ENCODE results near the gene C2CD4C.
"Not testable (repeated sequence)": the region's sequence is repeated elsewhere in the genome, so short reads cannot be mapped to it uniquely, and the experiment has no call there.

C2CD4C gene

DNA sequence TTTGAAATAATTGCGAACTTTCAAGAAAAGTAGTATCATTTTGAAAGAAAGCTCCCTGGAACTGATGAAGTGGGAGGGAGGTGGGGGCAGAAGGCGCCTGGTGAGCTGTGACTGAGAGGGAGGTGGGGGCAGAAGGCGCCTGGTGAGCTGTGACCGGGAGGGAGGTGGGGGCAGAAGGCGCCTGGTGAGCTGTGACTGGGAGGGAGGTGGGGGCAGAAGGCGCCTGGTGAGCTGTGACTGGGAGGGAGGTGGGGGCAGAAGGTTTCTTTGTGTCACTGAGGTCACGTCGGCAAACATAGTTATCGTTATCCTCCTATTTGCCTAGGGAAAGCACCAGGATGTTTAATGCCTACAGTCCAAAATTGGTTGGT is 24.2 kb downstream of the C2CD4C start:
- in situ Hi-C loops (cut with MboI; ENCODE audit: low sequenced_read_pairs), result no loop called here

DNA sequence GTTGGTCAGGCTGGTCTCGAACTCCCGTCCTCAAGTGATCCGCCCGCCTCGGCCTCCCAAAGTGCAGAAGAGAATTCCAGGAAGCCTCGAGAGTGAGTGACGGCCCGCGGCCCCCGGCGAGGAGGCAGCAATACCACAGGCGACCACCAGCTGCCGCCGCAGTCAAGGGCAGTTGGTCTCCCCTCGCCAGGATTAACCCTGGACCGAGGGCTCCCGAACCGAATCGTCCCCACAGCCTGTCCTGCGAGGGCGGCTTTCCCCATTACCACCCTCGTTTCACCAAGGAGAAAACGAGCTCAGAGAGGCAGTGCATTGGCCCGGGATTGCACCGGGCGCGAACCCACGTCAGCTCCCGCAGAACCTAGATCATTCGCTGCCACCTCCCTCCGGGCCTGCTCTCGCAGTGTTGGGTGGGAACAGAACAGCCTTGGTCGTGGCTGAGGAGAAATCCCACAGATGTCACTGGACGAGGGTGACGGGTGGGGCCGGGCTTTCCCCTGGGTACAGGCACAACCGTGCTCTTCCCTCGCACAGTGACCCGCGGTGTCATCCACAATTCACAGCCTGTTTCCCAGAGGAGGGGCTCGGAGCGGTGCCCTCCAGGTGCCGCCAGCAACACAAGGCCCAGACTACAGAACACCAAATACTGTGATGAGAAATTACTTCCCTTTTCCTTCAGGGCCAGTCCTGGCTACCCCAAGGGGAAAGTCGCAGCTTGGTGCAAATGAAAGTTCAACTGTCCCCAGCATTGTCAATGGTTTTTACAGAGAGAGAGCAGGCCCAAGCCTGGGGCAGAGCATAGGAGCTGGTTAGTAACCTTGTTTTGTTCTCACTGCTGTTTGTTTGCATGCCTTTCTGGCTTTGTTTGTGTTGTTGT is 24.8 kb downstream of the C2CD4C start:
- in situ Hi-C loops (cut with MboI; ENCODE audit: low sequenced_read_pairs), result no loop called here

DNA sequence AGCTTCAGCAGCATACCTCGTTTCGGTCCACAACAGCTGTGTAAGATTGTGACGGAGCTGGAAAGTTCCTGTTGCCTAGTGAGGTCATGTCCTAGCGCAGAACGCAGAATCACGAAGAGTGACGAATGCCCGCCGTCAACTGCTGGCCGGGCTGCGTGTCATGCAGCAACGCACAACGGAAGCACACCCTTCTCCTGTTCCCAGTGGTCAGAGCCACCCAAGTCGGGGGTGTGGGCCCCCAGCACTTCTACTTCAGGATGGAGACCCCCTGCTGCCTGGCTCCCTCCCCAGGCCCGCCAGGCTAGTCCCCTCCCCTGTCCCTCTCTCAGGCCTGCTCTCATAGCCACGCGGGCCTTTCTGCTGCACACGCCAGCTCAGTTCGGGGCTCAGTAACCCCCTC is 25.9 kb downstream of the C2CD4C start:
- in situ Hi-C loops (cut with MboI; ENCODE audit: low sequenced_read_pairs), result no loop called here

DNA sequence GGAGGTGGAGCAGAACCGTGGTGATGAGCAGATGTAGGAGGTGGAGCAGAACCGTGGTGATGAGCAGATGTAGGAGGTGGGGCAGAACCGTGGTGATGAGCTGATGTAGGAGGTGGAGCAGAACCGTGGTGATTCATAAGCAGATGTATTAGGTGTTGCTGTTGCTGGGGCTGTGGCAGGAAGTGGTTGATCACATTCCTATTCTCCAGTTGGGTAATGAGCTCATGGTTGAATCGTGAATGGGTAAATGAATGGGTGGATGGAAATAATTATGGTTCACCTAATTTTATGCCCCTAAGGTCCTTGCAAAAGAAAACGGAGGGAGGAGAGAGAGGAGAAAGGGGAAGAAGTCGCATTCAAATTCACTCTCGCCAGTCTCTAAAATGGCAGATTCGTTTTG is 26.4 kb downstream of the C2CD4C start:
- in situ Hi-C loops (cut with MboI; ENCODE audit: low sequenced_read_pairs), result not testable (repeated sequence)

DNA sequence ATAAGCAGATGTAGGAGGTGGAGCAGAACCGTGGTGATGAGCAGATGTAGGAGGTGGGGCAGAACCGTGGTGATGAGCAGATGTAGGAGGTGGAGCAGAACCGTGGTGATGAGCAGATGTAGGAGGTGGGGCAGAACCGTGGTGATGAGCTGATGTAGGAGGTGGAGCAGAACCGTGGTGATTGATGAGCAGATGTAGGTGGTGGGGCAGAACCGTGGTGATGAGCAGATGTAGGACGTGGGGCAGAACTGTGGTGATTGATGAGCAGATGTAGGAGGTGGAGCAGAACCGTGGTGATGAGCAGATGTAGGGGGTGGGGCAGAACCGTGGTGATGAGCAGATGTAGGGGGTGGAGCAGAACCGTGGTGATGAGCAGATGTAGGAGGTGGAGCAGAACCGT is 27.0 kb downstream of the C2CD4C start:
- in situ Hi-C loops (cut with MboI; ENCODE audit: low sequenced_read_pairs), result not testable (repeated sequence)

DNA sequence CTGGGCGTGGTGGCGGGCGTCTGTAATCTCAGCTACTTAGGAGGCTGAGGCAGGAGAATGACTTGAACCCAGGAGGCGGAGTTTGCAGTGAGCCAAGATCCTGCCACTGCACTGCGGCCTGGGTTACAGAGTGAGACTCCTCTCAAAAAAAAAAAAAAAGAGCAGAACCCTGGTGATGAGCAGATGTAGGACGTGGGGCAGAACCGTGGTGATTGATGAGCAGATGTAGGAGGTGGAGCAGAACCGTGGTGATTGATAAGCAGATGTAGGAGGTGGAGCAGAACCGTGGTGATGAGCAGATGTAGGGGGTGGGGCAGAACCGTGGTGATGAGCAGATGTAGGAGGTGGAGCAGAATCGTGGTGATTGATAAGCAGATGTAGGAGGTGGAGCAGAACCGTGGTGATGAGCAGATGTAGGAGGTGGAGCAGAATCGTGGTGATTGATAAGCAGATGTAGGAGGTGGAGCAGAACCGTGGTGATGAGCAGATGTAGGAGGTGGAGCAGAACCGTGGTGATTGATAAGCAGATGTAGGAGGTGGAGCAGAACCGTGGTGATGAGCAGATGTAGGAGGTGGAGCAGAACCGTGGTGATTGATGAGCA is 28.2 kb downstream of the C2CD4C start:
- in situ Hi-C loops (cut with MboI; ENCODE audit: low sequenced_read_pairs), result not testable (repeated sequence)

DNA sequence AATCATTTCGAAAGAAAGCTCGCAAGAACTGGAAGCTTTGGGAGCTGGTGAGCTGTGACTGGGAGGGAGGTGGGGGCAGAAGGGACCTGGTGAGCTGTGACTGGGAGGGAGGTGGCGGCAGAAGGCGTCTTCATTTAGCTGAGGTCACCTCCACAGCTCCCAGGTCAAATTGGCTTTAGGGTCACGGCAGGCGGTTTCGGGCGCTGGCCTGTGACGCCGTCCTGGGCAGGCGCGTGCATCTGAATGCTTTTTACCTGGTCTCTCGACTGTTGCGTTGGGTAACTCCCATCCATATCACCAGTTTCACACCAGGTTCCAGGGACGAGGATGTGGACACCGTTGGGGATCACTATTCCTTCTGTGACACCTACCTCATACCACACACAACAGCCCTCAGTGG is 29.2 kb downstream of the C2CD4C start:
- in situ Hi-C loops (cut with MboI; ENCODE audit: low sequenced_read_pairs), result no loop called here

DNA sequence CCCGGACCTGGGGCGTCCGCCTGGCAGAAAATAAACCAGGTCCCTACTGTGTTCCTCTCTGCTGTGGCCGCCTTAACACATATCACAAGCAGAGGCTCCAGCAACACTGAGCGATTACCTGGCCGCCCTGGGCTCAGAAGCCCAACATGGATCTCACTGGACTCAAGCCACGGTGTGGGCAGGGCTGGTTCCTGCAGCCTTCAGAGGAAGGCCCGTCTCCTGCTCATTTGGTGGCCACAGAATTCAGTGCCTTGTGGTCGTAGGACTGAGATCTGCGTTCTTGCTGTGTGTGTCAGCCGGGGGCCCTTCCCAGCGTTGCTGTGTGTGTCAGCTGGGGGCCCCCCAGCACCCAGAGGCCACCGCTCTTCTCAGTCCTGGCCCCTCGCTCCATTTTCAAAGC is 30.2 kb downstream of the C2CD4C start:
- in situ Hi-C loops (cut with MboI; ENCODE audit: low sequenced_read_pairs), result no loop called here

DNA sequence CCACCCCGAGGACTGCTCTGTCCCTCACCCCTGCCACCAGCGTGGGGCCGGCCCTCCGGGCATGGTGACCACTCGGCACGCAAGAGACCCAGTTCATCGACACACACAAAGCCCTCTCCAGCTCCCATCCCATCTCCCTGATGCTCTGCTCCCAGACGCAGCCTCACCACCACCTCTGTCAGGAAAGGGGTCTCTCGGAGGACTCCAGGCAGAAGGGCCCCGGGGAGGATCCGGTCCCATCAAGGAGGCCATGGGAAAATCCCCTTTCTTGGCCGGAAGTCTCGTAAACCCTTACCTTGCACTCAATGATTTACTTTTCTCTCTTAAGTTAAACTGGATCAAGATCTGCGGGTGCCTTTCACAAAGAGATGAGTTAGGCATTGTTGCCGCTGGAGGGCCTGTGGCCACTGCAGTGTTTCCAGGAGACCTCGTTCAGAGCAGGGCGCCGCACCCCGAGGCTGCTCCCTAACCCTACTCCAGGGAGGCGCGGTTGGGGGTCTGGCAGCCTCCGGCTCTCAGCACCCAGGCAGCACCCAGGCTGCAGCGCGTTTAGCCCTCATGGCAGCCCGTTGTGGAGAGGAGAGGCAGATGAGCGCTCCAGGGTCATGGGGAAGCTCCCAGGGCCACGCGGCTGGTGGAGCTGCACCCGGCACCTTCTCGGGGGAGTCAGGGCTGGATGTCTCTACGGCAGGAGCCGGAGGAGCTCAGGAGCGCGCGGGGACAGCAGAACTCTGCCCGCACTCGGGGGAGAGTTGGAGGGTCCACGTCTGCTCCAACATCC is 31.0 kb downstream of the C2CD4C start:
- in situ Hi-C loops (cut with MboI; ENCODE audit: low sequenced_read_pairs), result no loop called here

DNA sequence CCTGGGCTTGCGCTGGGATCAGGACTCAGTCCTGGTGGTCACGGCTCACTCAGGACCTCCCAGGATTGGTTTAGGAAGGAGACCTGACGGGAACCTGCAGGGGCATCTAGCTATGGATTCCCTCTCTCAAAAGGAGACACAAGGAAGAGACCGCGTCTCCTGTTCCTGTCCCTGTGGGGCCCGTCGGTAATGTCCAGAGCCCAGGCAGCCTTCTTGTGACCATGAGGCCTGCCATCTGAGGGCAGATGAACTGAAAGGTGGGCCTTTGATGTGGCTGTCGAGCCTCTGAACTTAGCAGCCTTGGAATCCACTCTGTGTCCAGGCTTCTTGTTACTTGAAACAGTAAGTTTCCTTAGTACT is 32.9 kb downstream of the C2CD4C start:
- in situ Hi-C loops (cut with MboI; ENCODE audit: low sequenced_read_pairs), result no loop called here

DNA sequence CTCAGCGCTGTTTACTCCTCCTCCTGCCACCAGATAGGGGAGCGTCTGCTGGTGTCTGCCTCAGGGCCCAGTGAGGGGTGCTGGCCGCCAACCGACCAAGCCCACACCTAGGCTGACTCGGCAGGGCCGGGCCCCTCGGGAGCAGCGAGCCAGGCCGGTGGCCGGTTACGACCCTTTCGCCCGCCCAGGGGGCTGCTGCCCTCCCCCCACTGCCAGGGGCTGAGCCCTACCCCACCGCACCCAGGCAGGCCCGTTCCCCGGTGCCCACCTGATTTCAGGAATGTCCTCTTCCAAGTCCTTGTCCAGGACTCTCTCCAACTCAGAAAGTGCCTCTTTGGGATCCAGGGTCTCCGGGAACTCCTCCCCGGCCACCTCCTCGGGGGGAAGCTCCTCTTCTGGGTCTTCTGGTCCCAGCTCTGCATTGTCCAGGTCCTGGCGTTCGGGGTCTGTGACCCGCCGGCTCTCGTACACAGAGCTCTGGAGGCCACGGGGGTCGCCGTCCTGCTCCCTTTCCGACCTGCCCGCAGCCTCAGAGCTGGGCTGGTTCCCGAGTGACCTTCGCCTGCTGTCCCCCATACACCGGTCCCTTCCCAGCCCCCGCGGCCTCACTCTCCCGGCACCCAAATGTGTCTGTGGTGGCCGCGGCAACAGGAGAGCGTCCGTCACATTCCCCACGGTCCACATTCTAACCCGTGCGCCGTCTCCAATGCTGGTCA is 33.4 kb downstream of the C2CD4C start:
- in situ Hi-C loops (cut with MboI; ENCODE audit: low sequenced_read_pairs), result no loop called here

DNA sequence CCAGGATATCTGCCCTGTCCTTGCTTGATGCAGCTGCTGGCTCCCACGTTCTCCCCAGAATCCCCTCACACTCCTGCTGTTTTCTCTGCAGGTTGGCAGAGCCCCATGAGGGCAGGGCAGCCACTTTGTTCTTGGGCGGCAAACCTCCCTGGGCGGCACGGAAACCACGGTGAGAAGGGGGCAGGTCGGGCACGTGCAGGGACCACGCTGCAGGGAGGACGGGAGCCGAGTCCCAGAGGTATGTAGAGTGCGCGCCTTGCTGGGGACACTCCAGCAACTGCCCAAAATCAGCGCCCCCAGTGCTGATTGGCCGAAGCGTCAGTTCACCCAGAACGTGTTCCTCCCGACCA is 34.1 kb downstream of the C2CD4C start:
- in situ Hi-C loops (cut with MboI; ENCODE audit: low sequenced_read_pairs), result no loop called here

DNA sequence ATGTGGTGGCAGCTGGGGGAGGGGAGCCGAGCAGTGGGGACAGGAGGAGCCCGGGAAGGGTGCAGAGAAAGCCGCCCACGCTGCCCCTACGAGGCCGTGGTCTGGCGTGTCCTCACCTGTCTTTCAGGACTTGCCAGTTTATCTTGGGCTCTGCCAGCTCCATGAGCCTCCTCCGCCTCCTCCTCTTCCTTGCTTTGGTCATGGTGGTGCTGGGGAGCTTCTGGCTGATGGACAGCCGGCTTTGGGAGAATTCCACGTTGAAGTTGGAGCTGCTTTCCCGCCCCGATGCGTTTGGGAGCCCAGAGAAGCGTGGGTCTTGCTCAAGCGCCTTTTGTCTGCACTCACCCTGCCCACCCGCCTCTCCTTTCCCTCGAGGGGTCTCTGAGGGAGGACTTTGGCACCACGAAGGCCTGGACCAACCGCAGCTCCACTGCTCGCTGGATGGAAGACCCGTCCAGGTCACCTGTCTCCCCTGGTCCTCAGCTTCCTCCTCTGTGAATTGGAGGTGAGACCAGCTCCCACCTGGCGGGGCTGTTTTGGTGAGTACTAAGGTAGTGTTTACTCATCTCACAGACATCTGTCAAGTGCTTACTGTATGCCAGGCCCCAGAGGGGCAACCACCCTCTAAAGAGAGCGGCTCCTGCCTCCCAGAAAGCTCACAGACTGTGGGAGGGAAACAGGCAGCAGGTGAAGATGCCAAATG is 34.6 kb downstream of the C2CD4C start:
- in situ Hi-C loops (cut with MboI; ENCODE audit: low sequenced_read_pairs), result no loop called here

DNA sequence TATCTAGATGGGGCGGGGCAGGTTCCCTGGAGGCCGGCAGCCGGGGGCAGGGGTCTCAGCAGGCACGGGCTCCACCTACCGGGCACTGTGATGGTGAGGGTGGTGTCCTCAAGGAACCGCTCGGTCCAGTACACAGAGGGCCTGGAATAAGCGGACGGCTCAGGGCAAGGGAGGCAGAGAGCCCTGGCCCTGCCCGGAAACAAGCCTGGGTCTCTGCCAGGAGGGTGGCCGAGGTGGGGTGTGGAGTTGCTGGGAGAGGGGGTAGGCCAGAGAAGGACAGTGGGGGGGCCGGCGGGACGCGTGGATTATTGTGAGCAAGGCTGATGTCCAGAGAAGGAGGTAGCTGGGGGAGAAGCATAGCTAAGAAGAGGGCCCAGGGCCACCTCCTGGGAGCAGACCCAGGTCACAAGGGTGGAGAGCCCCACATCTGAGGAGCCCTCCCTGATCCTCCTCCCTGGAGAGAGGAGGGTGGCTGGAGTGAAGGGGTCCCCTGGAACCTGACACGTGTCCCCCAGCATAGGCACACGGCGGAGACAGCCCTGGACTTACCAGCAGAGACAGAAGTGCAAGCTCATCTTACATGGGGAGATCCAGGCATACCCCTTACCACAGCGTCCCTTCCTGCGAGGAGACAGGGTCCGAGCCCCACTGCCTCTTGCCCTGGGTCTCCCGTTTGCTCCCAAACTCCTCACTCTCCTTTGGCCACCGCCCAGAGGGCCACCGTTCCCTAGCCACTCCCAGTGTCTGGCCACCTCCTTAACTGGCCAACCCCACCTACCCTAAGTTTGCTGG is 35.4 kb downstream of the C2CD4C start:
- in situ Hi-C loops (cut with MboI; ENCODE audit: low sequenced_read_pairs), result no loop called here

DNA sequence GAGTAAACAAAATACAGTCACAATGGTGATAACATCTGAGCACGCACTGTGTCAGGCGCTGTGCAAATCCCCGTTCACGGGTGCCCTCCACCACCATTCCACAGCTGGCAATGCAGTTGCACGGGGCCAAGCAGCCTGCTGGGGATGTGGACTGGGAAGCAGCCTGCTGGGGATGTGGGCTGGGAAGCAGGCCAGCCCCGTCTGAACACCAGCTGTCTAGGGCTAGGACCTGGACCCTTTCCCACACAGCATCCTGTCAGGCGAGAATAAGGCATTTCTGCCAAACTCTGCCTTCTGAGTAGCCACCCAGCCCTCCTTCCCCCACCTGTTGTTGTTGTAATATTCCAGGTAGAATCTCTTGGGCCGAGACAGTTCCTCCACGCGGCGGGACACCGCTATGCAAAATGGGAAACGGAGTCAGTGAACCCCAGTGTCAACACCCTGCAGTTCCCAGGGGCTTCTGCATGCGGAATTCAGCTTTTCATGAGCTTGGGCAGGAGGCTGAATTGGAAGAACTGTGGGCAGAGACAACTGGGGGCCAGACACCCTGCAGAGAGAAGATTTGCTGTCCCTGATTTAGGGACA is 36.5 kb downstream of the C2CD4C start:
- in situ Hi-C loops (cut with MboI; ENCODE audit: low sequenced_read_pairs), result no loop called here

DNA sequence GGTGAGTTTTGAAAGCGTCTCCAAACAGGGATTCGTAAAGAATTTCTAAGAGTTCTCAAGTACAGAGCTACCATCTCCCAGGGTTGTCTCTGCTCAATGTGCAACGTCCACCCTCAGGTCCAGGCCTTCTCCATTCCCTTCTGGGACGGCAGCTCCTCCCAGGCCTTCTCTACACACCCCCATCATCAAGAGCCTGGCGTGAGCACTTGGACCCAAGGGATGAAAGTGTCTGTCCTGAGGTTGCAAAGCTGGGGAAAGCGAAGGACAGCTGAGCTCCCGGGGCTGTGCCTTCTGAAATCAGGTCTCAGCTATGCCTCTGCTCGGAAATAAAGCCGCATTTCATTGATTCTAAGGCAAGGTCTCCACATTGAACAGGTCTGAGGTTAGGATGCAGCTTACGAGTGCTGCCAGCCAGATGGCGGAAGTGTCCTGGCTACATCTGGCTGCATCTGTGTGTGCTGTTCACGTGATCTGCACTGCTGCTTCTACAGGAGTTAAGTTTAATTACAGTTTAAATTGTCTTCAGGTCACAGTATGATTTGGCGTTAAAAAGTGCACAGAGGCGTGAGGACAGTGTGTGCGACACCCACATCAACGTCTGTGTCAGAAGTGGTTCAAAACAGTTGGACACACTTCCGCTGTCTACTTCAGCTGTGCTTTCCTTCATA is 37.3 kb downstream of the C2CD4C start:
- in situ Hi-C loops (cut with MboI; ENCODE audit: low sequenced_read_pairs), result no loop called here

DNA sequence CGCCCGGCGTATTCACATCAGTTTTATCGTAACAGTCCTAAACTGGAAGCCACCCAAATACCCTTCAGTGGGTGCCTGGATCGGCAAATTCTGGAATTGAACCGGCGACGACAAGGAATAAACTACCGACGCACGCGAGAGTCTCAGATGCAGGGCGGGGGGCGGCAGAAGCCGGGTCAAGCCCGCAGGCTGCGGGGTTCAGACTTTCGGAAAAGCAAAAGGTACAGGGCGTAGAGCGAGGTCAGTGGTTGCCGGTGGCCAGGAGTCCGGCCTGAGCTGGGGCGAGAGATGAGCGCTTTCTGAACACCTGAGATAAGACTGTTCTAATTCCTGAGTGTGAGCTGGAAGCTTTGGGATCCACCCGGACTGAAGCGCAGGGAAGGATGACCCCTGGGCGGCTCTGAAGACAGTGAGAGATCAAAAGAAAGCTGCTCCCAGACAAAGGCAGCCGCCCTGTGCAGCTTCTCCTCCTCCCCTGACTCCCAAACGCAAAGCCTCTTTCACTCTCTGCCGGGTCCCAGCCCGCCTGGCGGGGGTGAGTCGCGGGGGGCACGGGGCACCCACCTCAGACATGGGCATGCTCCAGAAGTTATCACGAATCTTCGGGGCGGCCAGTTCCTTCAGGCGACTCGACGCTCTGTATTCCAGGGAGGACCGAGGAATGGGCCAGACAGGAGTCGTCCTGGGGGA is 38.2 kb downstream of the C2CD4C start:
- in situ Hi-C loops (cut with MboI; ENCODE audit: low sequenced_read_pairs), result no loop called here

DNA sequence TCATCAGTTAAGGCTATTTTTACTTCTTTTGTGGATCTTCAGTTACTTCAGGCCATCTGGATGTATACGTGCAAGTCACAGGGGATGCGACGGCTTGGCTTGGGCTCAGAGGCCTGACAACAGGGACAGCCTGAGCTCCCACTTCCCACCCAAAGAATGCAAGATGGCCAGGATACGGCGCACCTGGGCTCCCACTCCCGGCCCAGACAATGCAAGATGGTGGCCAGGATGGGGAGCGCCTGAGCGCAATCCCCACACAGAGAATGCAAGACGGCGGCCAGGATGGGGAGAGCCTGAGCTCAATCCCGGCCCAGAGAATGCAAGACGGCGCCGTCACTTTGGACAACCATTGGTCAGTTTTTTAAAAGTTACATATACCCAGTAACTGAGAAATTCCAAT is 39.1 kb downstream of the C2CD4C start:
- in situ Hi-C loops (cut with MboI; ENCODE audit: low sequenced_read_pairs), result no loop called here

DNA sequence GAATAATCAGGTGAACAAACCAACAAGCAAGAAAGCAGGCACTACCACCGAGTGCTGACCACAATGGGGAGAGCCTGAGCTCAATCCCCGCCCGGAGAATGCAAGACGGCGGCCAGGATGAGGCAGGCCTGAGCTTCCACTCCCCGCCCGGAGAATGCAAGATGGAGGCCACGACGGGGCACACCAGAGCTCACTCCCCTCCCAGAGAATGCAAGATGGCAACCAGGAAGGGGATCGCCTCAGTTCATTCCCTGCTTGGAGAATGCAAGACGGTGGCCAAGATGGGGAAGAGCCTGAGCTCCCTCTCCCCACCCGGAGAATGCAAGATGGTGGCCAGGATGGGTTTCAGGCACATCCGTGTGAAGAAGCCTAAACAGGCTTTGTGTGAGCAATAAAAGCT is 39.7 kb downstream of the C2CD4C start:
- in situ Hi-C loops (cut with MboI; ENCODE audit: low sequenced_read_pairs), result no loop called here
